T-helper 2 cell treated with Interferon-gamma antibody and Interleukin-4, amounts not matched to agents 100 ng/mL and 5 ng/mL, for 36 hours (primary cell): Measurements from ENCODE around the gene NATD1. TPM values are rescaled to one million over a fixed set of nuclear protein-coding genes. Genes with fewer than 3 reads are reported as not detected.

Experiments used
- intact Hi-C: fragments of 100-400 bp; cut with micrococcal nuclease; formaldehyde crosslinking; loops from one replicate; pipeline ENCODE4 v1.15.1; 2023
- total RNA-seq: library from RNA; stranded (reverse); gene quantifications from 2 replicates; pipeline ENCODE4 v1.2.3, GENCODE V29; 2022

NATD1 gene
- total RNA-seq: 1.0 and 1.1 TPM in 2 replicates

GRCh38 chr17:21252796-21253645, at the start of gene NATD1:
NATD1 (minus strand) TSS chr17:21253410; CDS start chr17:21253264, 146 bp downstream.
- intact Hi-C loops: loop anchor here (1.0 to 2.0 kb wide), 4 partner anchors 22 to 210 kb away; partner anchors contain the start of genes MAP2K3, TMEM11 and USP22

DNA sequence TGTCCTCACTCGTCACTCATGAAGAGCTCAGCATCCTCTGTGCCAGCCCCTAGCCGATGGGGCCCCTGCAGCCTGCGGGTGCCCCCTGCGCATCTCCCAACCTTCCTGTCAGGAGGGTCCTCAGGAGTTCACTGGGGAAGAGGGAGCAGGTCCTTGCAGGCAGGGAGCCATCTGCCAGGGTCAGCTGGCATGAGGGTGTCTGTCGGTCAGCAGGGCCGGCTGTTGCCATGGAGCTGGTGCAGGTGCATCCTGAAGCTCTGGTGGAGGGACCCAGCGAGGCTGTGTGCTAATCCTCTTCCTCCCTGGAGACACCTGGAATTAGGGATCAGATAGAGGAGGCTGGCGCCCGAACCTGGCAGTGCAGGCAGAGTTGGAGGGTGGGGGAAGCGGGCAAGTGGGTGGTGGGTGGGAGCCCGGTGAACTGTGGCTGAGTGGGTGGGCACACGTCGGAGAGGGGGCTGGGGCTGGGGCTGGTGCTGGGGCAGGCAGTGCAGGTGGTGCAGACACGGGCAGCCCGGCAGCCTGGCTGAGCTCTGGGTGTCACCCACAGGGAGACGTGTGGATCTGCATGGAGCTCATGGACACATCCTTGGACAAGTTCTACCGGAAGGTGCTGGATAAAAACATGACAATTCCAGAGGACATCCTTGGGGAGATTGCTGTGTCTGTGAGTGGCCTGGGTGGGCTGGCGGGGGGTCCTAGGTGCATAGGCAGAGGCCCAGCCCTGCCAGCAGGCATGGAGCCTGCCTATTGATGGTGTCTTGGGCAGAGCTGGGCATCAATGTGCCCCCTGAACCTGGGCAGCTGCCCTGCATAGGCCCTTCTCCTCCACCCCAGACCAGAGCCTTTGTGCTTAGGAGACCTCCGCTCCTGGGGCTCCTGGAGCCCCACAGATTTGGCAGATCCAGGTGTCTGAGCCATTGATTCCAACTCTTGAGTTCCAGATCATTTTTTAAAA, 48.7 kb upstream of the NATD1 start:
- intact Hi-C loops: no loop called here

DNA sequence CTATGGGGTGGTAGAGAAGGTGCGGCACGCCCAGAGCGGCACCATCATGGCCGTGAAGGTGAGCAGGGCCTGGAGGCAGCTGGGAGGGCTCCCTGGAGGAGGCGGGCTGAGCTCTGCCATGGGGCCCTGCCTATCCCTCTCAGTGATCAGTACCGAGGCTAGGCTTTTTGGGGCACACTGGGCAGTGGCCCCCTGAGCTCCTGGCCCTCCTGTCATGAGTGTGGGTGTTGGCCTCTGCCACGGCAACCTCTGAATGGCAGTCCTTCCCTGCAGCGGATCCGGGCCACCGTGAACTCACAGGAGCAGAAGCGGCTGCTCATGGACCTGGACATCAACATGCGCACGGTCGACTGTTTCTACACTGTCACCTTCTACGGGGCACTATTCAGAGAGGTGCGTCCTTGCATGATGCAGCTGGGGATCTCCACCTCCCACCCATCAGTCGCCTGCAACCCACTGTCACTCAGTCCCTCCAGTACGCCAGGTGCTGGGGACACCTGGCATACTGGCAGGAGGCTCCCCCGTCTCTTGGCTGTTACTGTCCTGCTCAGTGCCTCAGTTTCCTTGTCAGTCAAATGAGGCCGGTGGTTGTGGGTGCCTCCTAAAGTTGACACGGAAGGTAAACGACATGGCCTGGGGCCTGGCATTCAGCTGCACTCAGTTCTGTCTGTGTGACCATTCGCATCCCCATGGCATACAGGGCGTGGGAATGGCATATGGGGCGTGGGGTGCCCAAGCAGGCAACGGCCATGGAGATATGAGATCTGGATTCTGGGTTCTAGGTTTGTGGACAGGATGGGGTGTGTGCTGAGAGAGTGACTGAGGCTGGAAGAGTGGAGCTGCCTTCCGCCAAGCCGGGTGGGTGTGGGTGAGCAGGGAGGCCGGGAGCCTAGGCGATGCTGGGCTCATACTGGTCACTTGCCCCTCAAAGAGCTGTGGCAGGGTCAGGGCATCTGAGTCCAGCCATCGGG, 47.7 kb upstream of the NATD1 start:
- intact Hi-C loops: no loop called here

DNA sequence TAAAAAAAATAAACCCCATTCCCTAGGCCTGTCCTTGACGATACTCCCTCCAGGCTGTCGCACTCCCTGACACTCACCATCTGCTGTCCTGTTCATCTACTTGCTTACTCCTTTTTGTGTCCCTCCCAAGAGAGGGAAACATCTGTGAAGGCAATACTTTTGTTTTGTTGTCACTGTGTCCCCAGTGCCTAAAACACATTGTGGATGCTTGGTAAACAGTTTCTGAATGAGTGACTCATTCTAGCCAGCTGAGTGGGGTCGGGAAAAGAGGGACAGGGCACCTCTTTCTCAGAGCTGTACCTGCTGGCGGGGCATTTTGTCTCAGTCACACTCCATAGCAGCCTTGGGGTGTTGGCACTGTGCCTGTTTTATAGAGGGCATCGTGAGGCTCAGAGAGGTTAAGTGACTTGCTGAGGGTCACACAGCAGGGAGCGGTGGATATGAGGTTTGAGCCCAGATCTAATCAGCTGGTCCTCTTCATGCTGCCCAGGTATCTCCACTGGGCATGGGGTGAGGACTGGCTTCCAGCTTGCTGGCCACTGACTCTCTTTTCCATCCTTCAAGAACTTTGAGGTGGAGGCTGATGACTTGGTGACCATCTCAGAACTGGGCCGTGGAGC, 46.9 kb upstream of the NATD1 start:
- intact Hi-C loops: no loop called here

- intact Hi-C loops: no loop called here
Measured at GRCh38 chr17:21298983-21299519, 45.8 kb upstream of the NATD1 start.

GRCh38 chr17:21298056-21298982, 45.1 kb upstream of the NATD1 start:
- intact Hi-C loops: no loop called here

DNA sequence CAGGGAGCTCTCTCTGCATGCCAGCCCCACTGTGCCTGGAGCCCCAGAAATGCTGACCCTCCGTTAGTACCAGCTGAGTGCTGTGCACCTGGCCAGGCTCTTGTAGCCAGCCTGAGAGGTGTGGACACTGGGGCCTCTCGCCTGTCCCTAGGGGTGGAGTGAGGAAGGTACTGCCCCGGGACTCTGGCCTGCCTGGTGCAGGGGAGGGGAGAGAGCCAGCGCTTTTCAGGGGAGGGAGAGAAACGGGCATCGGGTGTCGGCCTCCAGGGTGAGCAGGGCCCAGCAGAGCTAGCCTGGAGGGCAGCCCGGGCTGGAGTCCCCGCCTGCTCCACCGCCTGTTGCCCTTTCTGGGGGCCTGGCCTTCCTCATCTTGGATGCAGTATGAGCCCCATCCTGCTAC, 44.4 kb upstream of the NATD1 start:
- intact Hi-C loops: no loop called here

DNA sequence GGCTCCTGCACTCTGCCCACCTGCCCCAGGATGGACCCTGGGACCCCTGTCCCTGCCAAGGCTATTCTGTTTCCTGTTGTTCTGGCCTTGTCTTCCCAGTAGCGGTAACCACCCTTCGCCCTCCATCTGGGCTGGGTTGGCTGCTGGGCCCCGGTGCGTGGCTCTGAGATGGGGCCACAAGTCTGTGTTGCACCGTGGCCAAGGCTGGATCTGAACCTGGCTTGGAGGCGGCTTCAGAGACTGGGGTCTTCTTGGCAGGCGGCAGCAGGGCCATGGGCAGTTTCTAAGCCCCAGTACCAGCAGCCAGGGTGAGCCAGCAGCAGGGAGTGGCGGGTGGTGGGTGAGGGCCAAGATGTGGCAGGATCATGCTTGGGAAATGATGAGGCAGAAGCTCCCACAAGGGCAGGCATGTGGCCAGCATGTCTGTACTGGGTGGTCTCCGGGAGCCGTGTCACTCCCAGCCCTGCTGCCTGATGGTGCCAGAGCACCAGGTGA, 43.9 kb upstream of the NATD1 start:
- intact Hi-C loops: no loop called here

GRCh38 chr17:21296097-21297025, 43.2 kb upstream of the NATD1 start:
- intact Hi-C loops: no loop called here

DNA sequence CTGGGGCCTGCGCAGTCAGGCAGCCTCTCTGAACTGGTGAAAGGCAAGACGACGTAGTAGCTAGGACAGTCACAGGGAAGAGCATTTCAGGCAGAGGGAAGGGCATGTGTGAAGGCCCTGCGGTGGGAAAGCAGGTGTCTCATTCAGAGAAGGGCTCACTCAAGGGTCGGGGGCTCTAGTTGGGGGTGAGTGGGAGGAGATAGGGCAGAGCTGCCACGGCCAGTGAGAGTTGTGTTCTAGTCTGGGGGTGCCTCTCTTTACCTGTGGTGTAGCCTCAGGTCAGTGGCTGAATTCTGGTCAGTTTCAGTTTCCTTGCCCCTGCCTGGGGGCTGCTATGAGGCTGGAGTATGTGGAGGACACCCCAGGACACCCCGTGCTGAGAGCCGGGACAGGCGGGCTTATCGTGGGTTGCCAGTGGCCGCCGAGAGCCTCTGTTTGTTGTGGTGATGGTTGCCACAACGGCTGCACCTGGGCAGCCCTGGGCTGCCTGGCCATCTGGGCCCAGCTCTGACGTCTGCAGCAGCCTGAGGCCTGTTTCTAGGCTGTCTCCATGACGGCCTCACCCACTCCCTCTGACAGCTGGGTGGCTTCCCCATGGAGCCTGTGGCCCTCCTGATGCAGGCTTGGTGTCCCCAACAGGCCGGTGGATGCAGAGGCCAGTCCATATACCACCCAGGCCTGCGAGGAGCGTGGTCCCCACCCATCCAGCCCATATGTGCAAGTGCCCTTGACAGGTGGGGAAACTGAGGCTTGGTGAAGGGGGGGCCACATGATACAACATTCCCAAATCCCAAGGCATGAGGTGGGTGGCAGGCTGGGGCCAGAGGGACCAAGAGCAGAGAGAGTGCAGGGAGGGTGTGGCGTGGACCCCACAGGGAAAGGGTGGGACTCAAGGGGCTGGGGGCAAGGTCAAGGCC, 42.1 kb upstream of the NATD1 start:
- intact Hi-C loops: no loop called here

GRCh38 chr17:21294321-21295035, 41.3 kb upstream of the NATD1 start:
- intact Hi-C loops: no loop called here

DNA sequence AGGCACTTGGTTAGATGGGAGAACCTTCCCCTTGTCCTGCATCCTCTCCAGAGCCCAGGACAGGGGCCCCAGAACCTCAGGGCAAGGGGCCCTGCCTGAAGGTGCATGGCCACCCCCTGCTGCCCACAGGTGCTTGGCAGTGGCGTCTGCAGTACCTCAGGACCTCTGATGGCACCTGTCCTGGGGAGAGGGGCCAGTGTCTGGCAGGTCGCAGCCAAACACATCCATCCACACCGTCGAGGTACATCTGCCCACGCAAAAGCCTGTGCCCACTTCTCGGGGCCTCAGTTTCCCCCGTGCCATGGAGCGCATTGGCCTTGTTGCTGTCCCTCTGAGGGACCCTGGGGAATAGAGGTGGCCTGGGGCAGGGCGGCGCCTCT, 40.6 kb upstream of the NATD1 start:
- intact Hi-C loops: no loop called here

- intact Hi-C loops: no loop called here
Measured at GRCh38 chr17:21292867-21293830, 39.9 kb upstream of the NATD1 start.

DNA sequence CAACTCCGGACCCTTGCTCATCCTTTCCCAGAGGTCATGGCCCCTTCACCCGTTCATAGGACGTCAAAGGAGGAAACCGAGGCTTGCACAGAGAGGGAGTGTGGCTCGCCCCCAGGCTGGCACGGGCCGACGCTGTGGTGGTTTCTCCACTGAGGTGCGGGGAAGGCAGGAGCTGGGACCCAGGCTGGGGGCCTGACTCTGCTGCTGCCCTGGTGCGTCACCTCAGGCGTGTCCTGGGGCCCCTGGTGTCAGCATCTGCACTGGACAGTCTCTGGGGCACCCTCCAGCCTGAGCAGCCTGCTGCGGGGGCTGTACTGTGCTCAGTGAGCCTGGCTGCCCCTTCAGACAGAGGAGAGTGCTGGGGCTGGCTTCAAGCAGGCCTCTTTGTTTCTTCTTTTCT, 38.7 kb upstream of the NATD1 start:
- intact Hi-C loops: no loop called here

GRCh38 chr17:21291357-21291756, 38.1 kb upstream of the NATD1 start:
- intact Hi-C loops: no loop called here
